ENCODE results near the gene ATP1A3.

ATP1A3 gene

DNA sequence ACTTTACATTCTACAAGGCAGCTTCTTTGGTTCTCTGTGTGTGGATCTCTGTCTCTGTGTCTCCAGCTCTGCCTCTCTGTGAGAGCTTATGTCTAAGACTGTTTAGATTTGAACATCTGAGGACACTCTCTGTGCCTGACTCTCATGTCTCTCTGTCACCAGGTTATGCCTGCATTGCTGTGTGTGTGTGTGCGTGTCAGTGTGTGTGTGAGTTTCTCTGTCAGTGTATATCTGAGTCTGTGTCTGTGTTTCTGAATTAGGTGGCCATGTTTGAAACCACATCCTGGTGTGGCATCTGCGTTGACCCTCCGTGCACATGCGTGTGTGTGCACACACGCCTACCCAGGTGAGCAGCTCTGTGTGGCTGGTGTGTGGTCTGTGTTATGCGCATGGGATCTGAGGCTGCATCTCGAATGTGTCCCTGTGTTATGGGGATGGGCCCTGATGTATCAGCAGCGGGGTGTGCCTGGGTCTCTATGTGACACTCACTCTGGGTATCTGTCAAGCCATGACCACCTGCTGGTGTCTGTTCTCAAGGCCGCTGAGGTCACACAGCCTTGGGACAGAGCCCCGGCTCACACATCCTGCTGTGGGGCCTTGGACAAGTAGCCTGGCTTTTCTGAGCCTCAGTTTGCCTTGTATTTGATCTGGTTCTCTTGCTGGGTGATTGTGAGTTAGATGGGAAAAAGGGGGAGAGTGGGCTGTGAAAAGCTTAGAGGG lies 6.7 kb downstream of the ATP1A3 start:
- DNase-seq (ENCODE audit: low read depth, low spot score), result no peak

DNA sequence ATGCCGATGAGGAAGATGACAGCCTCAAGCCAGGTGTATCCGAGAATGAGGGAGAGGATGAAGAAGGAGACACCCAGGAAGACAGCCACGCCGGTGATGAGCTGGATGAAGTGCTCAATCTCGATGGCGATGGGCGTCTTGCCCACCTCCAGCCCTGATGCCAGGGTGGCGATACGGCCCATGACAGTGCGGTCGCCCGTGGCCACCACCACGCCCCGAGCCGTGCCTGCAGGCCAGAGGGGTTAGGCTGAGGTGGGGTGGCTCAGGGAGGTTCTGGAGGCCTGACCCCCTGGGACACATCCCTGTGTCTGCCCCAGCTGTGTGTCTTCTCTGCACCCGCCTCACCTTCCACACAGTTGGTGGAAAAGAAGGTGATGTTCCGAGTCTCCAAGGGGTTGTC lies 9.1 kb downstream of the ATP1A3 start:
- no peak for DNase-seq (ENCODE audit: low read depth, low spot score)

DNA sequence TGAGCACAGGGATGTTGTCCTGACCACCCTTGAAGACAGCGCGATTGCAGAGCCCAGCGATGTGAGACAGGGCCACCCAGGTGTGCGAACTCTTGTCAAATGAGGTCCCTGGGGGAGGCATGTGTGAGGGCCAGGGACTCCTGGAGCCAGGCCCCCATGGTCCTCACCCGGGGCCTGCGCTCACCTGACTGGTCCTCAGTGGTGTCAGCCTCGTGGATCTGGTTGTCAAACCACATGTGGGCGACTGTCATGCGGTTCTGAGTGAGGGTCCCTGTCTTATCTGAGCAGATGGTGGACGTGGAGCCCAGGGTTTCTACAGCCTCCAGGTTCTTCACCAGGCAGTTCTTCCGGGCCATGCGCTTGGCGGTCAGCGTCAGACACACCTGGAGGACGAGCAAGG lies 12.3 kb downstream of the ATP1A3 start:
- no peak for DNase-seq (ENCODE audit: low read depth, low spot score)

GRCh38 chr19:41978470-41978869 lies 15.6 kb downstream of the ATP1A3 start:
- no peak for DNase-seq (ENCODE audit: low read depth, low spot score)

DNA sequence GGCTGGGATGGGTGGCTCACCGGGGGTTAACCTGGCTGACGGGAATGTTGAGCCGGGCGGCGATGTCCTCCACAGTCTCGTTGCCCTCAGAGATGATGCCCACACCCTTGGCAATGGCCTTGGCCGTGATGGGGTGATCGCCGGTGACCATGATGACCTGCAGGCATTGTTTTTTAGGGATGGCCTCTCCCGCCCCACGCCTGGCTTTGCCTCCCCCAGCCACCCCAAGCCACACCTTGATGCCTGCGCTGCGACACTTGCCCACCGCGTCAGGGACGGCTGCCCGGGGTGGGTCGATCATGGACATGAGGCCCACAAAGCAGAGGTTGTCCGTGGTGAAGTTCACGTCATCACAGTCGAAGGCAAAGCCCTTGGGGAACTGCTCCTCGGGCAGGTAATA lies 16.1 kb downstream of the ATP1A3 start:
- no peak for DNase-seq (ENCODE audit: low read depth, low spot score)

DNA sequence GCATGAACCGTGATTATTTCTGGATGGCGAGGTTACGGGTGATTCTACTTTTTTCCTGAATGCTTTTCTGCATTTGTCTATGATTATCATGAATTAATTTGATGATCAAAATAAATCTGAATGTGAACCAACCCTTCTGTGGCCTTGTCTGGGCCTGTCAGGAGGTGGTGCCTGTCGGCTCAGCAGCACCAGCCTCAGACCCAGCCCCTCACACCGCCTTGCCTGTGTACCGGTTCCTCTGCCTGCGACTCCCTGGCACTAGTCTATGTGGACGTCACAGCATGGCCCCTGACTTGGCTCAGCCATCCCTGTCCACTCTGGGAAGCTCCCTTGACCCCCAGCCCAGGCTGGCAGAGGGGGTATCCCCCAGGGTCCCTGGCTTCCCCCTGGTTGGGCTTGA lies 19.4 kb downstream of the ATP1A3 start:
- no peak for DNase-seq (ENCODE audit: low read depth, low spot score)

DNA sequence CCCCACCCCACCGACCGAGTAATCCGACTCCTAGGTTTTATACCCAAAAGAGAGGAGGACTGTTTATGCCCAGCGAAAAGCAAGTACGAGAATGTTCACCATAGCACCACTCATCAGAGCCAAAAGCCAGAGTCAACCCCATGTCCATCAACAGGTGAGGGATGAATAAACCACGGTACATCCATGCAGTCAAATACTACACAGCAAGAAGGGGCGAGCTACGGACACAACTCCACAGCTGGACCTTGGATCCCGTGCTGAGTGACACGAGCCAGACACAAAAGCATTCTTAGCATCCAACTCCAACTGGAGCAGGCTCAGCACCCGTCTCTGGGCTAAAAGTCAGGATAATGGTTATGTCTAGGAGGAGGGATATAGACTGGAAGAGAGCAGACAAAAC lies 22.7 kb downstream of the ATP1A3 start:
- no peak for DNase-seq (ENCODE audit: low read depth, low spot score)

DNA sequence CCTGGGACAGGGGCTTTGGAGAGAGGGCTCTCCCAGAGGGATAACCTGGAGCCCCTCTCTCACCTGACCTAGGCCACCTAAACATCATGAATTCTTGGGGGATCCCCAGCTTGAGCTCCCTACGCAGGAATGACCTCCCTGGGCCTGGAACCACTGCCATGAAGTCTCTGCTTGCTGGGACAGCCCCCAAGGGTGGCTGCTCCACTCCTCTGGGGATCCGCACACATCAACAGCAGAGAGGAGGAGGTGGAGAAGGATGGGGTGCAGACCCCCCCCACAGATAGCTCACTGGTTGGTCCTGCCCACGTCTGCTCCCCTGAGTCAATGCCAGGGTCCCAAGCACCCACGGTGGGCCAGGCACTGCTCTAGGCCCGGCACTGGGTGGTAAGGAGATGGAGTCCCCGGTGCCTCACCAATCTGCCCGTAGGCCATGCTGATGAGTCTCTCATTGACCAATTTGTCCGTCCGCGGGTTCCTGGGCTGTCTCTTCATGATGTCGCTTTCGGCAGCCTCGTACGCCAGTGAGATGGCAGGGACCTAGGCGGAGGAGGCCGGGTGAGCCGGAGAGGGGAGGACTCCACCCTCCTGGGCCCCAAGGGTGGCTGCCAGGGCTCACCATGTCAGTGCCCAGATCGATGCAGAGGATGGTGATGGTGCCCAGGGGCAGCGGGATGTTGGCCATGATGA lies 24.1 kb downstream of the ATP1A3 start:
- DNase-seq (ENCODE audit: low read depth, low spot score), result no peak

DNA sequence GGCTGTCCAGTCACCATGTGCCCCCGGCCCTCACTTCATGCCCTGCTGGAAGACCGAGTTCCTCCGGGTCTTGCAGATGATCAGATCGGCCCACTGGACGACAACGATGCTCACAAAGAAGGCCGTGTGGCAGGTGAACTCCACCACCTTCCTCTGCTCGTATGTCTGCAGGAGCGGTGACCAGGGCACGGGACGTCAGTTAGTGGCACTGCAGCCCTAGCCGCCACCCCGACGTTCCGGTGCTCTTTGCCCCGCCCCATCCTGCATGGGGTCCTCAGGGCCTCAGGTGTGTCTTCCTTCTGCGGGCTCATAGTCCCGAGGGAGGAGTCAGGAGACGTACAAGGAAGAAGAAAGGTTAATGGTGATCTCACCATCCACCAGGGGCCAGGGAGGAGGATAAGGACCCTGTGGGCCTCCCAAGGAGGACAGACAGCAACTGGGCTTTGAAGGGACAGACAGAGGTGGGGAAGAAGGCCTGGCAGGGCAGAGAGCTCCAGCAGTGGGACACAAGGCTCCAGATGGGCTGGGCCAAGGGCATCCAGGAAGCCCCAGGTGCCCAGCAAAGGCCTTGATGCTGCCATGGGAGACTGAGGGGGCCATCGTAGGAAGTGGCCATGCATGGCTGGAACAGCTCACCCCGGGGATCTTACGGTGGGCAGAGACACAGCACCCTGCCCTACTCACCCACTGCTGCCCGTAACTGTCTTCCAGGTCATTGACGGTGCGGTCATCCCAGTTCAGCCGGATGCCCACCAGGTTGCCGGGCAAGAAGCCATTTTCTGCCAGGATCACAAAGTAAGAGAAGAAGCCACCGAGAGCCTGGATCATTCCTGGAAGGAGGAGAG lies 25.1 kb downstream of the ATP1A3 start:
- DNase-seq (ENCODE audit: low read depth, low spot score), result no peak

DNA sequence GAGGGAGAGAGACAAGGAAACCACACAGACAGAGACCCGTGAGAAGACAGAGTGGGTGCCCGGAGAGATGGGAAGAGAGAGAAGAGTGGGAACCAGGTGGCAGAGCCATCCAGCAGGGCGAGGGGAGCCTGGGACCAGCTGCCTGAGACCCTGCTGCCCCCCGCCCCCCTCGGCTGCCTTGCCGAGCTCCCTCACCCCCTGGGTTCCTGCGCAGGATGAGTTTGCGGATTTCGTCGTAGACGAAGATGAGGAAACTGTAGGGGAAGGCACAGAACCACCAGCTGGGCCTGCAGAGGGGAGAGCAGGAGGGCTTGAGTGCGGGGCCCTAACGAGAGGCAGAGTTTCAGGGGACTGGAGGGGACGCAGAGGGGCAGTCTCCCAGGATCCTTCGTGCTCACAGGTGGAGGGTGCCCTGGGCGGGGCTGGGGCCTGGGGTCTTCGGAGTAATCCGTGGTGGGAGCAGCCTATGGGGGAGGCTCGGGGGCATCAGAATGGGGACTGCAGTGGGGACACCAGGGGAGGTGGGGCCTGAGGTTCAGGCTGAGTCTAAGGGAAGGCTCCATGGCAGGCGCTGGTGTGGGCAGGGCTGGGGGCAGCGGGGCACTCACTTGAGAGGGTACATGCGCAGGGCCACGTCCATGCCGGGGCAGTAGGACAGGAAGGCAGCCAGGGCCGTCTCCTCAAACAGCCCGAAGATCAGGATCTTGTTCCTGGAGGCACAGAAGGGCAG lies 26.8 kb downstream of the ATP1A3 start:
- no peak for DNase-seq (ENCODE audit: low read depth, low spot score)

GRCh38 chr19:41965106-41965505 lies 28.9 kb downstream of the ATP1A3 start:
- DNase-seq (ENCODE audit: low read depth, low spot score), result no peak

GRCh38 chr19:41960973-41961372 lies 33.1 kb downstream of the ATP1A3 start:
- no peak for DNase-seq (ENCODE audit: low read depth, low spot score)

GRCh38 chr19:41959056-41960053 lies 34.7 kb downstream of the ATP1A3 start, which contains the start of gene RABAC1:
TSS of gene RABAC1 (minus strand) at chr19:41959321. CDS start at chr19:41959292, 29 bp downstream.
- peak; percentile 93 for DNase-seq (ENCODE audit: low read depth, low spot score)

- no peak for DNase-seq (ENCODE audit: low read depth, low spot score)
Observed at GRCh38 chr19:41958367-41959055, 35.5 kb downstream of the ATP1A3 start.

DNA sequence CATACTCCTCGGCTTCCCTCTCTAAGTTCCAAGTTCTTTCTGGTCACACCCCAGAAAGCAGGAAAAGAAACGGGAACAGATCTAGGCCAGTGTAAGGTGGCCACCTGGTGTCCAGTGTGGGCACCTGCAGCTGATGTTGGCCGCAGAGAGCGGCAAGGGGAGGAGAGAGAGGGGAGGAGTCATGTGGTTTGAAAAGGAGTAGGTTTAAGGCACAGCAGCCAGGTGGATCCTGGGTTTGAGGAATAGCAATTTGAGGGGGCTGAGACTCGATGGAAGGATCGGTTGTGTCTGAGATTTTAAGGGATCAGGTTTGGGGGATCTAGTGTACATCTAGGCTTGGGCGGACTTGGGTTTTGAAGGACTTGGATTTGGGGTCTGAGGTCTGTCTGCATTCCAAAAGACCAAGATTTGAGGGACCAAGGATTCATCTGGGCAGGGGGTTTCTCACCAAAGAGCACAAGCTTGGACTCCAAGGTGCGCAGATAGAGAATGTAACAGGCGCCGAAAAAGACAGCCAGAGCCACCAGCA lies 36.1 kb downstream of the ATP1A3 start:
- DNase-seq (ENCODE audit: low read depth, low spot score), result peak; percentile 69

DNA sequence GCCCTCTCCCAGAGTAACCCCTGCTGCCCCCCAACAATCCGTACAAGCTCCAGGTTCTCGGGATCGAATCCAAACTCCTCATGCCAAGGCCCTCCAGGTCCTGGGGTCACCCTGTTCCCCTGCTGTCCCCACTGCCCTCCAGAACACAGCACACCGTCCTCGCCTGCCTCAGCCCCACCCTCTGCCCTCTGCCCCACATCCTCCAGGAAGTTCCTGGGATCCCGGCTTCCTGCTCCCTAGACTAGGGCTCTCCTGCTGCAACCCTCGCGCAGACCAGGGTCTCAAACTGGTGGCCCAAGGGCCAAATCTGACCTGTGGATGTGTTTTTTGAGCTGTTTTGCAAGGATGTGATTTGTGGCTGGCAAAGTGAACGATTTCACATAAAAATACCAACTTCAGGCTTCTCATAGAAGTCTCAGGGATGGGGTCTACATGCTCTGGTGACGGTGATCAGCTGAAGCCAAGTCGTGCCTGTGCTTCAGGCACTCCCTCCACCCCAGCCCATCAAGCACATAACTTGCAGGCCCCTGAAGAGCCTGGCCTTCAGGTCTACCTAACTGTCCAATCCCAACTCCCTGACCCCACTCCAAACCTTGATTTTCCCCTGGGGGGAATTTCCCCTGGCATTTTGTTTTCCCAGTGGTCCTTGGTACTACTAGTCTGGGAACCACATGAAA lies 36.7 kb downstream of the ATP1A3 start:
- no peak for DNase-seq (ENCODE audit: low read depth, low spot score)

DNA sequence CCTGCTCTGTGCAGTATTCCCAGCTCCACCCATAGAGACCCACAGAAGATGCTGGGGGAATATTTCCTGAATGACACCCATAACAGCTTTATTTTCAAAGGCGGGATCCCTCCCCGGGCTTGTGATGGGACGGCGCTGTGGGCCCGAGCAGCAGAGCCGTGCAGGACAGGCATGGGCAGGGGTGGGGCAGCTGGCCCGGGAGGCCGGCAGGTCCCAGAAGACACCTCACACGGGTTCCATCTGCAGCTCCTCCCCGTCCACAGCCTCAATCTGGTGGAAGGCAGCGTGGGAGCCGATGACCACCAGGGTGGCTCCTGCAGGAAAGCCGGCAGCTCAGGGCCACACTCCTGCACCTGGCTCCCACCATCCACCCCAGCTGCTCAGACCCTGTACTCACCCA lies 37.4 kb downstream of the ATP1A3 start:
- no peak for DNase-seq (ENCODE audit: low read depth, low spot score)

GRCh38 chr19:41955521-41955920 lies 38.5 kb downstream of the ATP1A3 start:
- DNase-seq (ENCODE audit: low read depth, low spot score), result no peak

DNA sequence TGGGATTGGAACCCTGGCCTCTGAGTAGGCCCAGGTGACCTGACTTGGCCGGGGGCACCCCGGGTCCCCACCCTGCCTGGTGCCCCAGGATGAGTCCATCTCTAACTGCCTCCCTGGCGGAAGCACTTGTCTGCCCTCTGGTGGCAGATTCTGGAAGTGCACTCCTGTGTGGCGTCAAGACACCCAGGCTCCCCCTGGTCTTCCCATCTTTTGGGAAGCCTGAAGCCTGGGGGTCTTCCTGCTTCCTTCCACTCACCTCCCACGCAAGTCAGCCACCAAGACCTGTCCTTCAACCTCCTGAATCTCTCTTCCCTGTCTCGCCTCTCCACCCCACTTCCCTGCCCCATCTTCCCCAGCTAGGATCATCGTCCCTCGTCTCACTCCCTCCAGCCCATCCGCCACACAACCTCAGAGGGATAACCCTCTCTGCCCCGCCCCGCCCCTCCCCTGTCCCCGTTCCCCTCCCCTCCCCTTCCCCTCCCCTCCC lies 42.3 kb downstream of the ATP1A3 start:
- DNase-seq (ENCODE audit: low read depth, low spot score), result no peak
